Tibial artery (tissue), 4 donors: Measurements from ENCODE around the gene TRIM71.
"Not testable (repeated sequence)": the region's sequence is repeated elsewhere in the genome, so short reads cannot be mapped to it uniquely, and the experiment has no call there.

Experiments
- DNase-seq, 2 donors: peaks; one replicate each; pipeline ENCODE4 v3.0.0-alpha.2; 2019
- H3K27ac ChIP-seq, 2 donors: fragments of 200-600 bp; sonication (generic) in 1 of 2; 1 replicate in 1 of 2; 2 replicates in 1 of 2; pipeline ENCODE4 v1.5.1; 2018 to 2019; ENCODE audit warnings: mild to moderate bottlenecking in 1 of 2
- H3K27me3 ChIP-seq, 2 donors: fragments of 200-600 bp; sonication (generic) in 1 of 2; one replicate each; pipeline versions ENCODE4 v1.5.1 to v1.6.0; 2016 to 2019
- H3K36me3 ChIP-seq, 3 donors: fragments of 200-600 bp; sonication (generic) in 2 of 3; one replicate each; pipeline ENCODE4 v1.5.1; 2016 to 2019; ENCODE audit warnings: mild to moderate bottlenecking in 2 of 3
- H3K4me1 ChIP-seq, 4 donors: fragments of 200-600 bp; sonication (generic) in 2 of 4; 1 replicate in 3 of 4; 2 replicates in 1 of 4; pipeline ENCODE4 v1.5.1; 2016 to 2019
- H3K4me3 ChIP-seq, 2 donors: fragments of 200-600 bp; sonication (generic) in 1 of 2; 1 replicate in 1 of 2; 2 replicates in 1 of 2; pipeline ENCODE4 v1.5.1; 2018 to 2019; ENCODE audit warnings: mild to moderate bottlenecking in 2 of 2
- H3K9me3 ChIP-seq, 3 donors: fragments of 200-600 bp; sonication (generic) in 1 of 3; one replicate each; pipeline ENCODE4 v1.5.1; 2016 to 2019
- CTCF ChIP-seq, 2 experiments: fragments of 200-600 bp in 1 of 2; fragments of 450-650 bp in 1 of 2; IDR thresholded peaks; one replicate each; pipeline ENCODE4 v1.5.1; 2017 to 2019; ENCODE audit warnings: antibody characterized with exemption in 2 of 2, mild to moderate bottlenecking in 1 of 2, moderate library complexity in 1 of 2
- intact Hi-C: fragments of 100-400 bp; cut with DNase I; formaldehyde crosslinking; loops from one replicate; pipeline ENCODE4 v1.15.0; 2023; ENCODE audit warnings: low total_unique reads

TRIM71 gene

GRCh38 chr3:32940726-32941125 lies 122.9 kb downstream of the TRIM71 start:
- DNase-seq: no peak
- intact Hi-C loops: loop anchor here (10.0 kb wide), 1 partner anchor 124 kb away; no protein-coding TSS in a partner anchor
- no peaks in the 10 kb centered on the region for H3K9me3 ChIP-seq
- no peaks in the 10 kb centered on the region for H3K4me1 ChIP-seq
- no peaks in the 10 kb centered on the region for H3K36me3 ChIP-seq
- H3K27me3 ChIP-seq: no peaks in the 10 kb centered on the region
- no peak overlapping the region for H3K27ac ChIP-seq
- no peak overlapping the region for H3K4me3 ChIP-seq
- TF ChIP-seq CTCF (IDR thresholded peaks at IDR 0.05): no peak

GRCh38 chr3:32945136-32945535 lies 127.3 kb downstream of the TRIM71 start:
- H3K27ac ChIP-seq: no peak overlapping the region
- H3K4me1 ChIP-seq: no peaks in the 10 kb centered on the region
- H3K27me3 ChIP-seq: no peaks in the 10 kb centered on the region
- intact Hi-C loops: loop anchor here (10.0 kb wide), 1 partner anchor 120 kb away; no protein-coding TSS in a partner anchor
- H3K36me3 ChIP-seq: no peaks in the 10 kb centered on the region
- H3K9me3 ChIP-seq: no peaks in the 10 kb centered on the region
- no peak for TF ChIP-seq CTCF (IDR thresholded peaks at IDR 0.05)
- H3K4me3 ChIP-seq: no peak overlapping the region
- no peak for DNase-seq

- not testable (repeated sequence) for H3K27ac ChIP-seq, H3K4me1 ChIP-seq, DNase-seq, H3K27me3 ChIP-seq, H3K36me3 ChIP-seq, H3K9me3 ChIP-seq, H3K4me3 ChIP-seq
- intact Hi-C loops: loop anchor here (10.0 kb wide), 1 partner anchor 119 kb away; no protein-coding TSS in a partner anchor
Observed at GRCh38 chr3:32945598-32945997, 127.8 kb downstream of the TRIM71 start.

- TF ChIP-seq CTCF (IDR thresholded peaks at IDR 0.05): no peak
- no peak overlapping the region for H3K4me3 ChIP-seq
- H3K9me3 ChIP-seq: no peaks in the 10 kb centered on the region
- H3K27me3 ChIP-seq: no peaks in the 10 kb centered on the region
- no peaks in the 10 kb centered on the region for H3K4me1 ChIP-seq
- no peak for DNase-seq
- intact Hi-C loops: loop anchor here (10.0 kb wide), 1 partner anchor 118 kb away; no protein-coding TSS in a partner anchor
- no peaks in the 10 kb centered on the region for H3K36me3 ChIP-seq
- H3K27ac ChIP-seq: no peak overlapping the region
Observed at GRCh38 chr3:32946973-32947788, 129.4 kb downstream of the TRIM71 start.
